GM19240 (cell line): Measurements from ENCODE around the gene GALK1.
A peak's percentile ranks its signal among the peaks of the same experiment; 100 is the strongest.

Experiments
- DNase-seq: peaks from one replicate; pipeline ENCODE4 v3.0.0; 2011; ENCODE audit warnings: low spot score; ENCODE audit not compliant: insufficient read length

Gene GALK1

GRCh38 chr17:75729351-75729750 lies 35.6 kb downstream of the GALK1 start:
- no peak for DNase-seq

GRCh38 chr17:75727391-75727790 lies 37.6 kb downstream of the GALK1 start:
- no peak for DNase-seq

- no peak for DNase-seq
Measured at GRCh38 chr17:75725504-75725903, 39.5 kb downstream of the GALK1 start.

GRCh38 chr17:75724016-75725003 lies 40.7 kb downstream of the GALK1 start:
- DNase-seq = no peak

GRCh38 chr17:75723171-75723930 lies 41.6 kb downstream of the GALK1 start:
- no peak for DNase-seq

GRCh38 chr17:75722542-75723095 lies 42.4 kb downstream of the GALK1 start:
- DNase-seq = no peak

- no peak for DNase-seq
Measured at GRCh38 chr17:75722076-75722475, 42.9 kb downstream of the GALK1 start.

GRCh38 chr17:75721463-75722011 lies 43.5 kb downstream of the GALK1 start:
- no peak for DNase-seq

GRCh38 chr17:75720656-75721462 lies 44.1 kb downstream of the GALK1 start, which contains the start of gene ITGB4:
TSS of gene ITGB4 (plus strand) at chr17:75721459. CDS start at chr17:75724704, 3,245 bp downstream.
- DNase-seq = peak; percentile 63

GRCh38 chr17:75719732-75720131 lies 45.3 kb downstream of the GALK1 start:
- DNase-seq = no peak

GRCh38 chr17:75712446-75712845 lies 52.5 kb downstream of the GALK1 start:
- no peak for DNase-seq
